HG02852 (cell line): ENCODE measurements around the gene TMEM125.

ENCODE experiments used
- ATAC-seq: cut with Tn5 transposase; IDR thresholded peaks from one replicate; pipeline ENCODE4 v1.9.1; 2021; ENCODE audit warnings: mild to moderate bottlenecking, moderate library complexity; ENCODE audit not compliant: unreplicated experiment

The TMEM125 gene

DNA sequence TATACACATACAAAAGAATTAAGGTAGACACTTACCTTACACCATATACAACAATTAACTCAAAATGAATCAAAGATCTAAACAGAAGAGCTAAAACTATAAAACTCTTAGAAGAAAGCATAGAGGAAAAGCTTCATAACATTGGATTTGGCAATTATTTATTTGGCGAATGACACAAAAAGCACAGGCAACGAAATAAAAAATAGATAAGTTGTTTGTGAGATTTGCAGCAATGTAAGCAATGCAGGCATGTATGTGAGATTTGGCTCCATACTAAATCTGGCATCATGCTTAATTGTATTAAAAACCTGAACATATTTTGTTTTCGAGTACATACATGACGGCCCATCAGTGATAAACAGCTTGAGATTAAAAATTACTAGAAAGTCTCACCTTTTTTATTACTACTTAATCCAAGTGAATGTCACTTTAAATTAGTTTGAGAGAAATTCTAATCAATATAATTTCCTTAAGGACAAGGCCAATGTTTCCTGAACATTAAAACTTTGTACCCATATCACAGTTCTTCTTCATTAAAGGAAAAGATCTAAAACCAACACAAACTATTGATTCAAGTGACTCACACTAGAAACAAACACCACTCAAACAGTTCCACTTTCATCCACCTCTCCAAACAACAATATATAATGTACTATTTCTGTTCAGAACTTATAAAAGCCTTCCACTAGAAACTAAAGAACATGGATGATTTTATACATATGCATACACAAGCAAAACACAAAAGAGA, 23.1 kb upstream of the TMEM125 start:
- no peak for ATAC-seq

DNA sequence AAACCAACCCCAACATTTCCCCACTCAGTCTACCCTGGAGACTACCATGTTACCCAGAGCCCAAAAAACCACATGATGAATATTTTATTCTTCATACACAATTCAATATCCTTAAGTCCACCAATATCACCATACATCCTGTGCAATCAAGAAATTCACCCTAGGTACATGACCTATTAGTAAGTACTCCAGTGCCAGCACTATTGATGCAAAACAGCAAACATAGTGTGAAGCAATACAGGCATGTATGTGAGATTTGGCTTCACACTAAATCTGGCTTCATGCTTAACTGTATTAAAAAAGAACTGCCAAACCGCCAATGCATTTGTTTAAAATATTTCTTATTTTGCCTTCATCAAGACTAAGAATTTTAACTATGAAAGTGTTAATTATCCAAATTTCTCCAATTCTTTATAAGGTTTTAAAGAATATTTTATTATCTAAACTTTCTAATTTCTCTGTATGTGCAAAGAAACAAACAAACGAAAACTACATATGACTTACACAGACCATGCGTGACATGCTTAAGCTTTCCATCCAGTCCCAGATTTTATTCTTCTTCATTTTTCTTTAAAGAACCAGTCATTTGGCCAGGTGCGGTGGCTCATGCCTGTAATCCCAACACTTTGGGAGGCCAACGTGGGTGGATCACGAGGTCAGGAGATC, 22.4 kb upstream of the TMEM125 start:
- no peak for ATAC-seq

DNA sequence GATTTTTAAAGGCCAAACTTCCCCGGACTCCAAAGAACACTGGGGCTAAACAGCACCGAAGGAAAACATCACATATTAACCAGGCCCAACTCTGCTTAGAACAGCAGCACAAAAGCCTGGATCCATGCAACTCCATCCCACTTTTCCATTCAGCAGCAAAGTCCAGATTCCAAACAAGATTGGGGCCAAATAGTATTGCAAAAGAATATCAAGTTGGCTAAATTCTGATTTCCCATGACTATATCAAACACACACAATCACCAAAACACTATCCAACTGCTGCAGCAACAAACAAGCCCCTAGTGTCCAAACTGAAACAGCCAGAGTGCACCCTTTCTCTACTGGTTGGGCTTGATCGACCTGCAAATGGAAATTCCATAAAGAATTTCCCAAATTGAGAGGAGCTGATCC, 19.4 kb upstream of the TMEM125 start:
- ATAC-seq, result no peak

DNA sequence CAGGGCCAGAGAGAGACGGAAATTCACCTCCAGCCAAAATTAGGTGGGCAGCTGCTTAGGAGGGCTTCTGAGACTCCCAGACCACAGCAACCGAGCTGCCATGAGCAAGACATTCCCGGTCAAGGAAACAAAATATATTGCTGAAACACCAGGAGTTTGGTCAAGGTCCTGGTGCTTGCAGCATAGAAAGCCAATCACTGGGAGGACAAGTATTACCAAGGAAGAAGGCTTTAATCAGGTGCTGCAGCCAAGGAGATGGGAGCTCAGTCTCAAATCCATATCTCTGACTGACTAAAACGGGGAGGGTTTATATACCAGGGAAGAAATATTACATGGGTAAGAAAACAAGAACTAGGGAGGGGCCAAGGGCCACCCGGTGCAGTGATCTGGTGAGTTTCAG, 18.8 kb upstream of the TMEM125 start:
- ATAC-seq, result no peak

DNA sequence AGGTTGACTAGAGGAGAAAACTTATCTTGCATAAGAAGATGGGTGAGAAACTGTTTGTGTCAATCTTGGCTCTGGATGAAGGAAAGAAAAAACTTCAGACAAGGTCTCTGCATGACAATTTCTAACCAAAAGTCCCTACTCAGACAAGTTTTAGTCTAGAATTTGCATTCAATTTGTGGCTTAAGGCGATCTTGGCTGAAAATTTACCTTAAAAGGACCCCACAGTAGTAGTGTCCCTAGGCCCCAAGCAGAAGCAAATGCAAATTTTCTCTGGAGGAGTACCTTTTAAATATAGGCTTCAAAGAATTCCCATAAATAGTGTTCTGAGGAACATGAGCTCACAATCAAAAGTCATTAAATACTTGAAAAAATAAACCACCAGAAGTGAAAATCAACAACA, 17.6 kb upstream of the TMEM125 start:
- no peak for ATAC-seq

DNA sequence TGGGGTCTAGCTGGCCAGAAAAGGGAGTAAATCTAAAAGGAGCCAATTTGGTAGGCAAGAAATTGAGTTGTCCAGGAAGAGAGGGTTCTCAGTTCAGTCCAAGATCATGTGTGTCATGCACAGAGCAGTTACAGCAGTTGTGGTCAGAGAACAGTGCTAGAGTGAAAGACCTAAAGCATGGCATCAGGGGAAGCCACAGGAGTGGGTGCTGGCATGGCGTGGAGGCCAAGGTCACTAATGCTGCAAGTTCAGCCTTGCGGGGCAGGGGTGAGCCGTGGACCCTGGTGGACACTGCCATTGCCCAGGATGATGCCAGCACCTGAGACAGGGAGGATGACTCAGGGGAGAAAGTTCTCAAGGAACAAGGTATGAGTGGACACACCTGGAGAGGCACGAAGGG, 16.6 kb upstream of the TMEM125 start:
- ATAC-seq, result no peak

DNA sequence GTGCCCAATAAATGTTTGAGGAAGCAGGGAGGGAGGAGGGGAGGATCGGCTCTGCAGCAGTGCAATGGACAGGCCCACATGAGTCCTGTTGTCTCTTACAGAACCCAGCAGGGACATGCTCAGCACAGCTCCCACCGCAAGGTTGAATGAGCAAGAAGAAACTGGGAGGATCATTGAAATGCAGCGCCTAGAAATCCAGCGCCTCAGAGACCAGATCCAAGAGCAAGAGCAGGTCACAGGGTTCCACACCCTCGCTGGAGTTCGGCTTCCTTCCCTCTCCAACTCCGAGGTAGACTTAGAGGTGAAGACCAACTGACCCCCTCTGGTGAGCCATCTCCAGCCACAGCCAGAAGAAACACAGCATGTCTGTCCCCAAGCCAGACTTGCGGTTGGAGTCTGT, 15.9 kb upstream of the TMEM125 start:
- ATAC-seq, result no peak

DNA sequence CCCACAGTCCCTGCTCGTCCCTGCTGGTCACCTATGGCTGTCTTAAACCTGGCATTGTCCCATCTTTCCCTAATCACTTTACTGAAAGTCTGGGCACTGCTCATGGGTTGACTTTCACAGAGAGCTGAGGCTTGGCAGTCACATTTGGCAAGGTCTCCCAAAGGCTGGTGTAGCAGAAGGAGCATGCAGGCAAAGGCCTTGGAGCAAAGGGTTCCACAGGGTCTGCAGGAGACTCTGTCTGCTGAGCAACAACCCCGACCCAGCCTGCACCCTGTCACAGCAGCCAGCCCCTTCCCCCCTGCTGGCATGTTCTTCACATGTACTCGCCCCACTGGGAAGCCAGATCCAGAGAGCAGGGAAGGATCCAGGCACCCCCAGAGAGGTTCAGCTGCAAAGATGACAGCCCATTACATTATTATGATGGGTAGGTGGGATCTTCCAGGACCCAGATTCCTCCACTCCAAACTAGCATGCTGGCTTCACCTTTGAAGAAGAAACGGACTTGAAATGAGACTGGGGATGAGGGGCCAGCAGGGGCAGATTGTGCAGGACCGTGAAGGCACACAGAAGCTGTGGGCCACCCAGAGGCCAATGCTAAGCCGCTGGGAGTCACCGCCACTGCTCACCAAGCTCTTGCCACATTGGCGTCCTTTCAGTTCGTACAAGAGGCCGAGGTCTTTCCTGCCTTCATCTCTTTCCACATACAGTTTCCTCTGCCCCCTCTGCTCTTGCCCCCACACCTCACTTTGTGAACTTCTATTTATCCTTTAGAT, 14.2 kb upstream of the TMEM125 start:
- ATAC-seq, result no peak

DNA sequence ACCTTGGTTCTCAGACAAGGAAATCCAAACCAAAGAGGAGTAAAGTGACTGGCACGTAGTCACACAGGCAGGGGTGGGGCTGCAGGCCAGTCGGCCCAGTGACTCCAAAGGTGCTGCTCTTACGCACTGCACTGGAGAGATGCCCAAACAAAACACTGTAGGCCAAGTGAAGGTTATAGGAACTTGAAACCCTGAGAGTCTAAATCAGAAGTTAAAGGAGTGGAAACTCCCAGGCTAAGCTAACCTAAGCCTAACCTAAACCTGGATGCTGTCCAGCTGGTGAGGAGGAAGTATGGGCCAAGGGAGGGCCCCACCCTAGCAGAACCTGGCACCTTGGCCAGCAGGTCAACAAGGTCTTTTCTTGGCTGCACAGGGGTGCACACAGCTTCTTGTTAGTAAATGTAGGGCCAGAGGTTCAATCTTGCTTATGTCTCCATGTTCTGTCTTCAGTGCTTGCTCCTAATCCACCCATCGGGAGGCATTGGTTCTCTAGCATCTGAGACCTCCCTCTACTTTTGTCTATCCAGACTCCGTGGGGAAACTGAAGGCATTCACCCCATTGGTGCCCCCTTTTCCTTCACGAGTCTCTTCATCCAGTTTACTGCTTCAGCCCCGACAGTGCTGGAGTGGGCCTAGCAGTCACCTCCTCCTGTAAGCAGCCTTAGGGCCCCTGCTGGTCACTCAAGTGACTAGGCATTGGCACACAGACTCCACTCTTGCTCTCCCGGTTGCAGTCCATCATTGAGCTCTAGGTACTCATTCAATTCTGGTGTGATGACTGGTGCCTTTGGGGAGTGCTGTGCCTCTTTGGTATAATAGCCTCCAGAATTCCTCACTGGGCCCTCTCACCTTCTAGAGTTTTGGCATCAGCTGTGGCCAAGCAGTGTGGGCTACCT, 12.9 kb upstream of the TMEM125 start:
- ATAC-seq, result no peak

DNA sequence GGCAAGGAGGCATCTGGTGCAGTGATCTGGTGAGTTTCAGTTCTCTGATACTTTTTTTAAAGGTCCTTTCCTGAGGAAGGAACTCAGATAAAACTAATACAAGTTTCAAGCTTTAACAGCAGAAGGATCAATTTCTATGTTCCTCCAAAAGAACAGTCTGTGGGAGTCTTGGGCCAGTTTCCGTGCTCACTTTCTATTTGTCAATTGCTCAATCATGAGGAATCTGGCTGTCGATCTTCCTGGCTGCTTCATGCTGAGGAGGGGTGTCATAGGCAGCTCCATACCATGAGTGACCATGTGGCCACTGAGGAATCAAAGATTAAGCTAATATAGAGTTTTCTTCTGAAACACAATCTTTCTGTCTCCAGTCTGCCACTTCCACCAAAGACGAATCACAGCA, 11.4 kb upstream of the TMEM125 start:
- ATAC-seq, result no peak

DNA sequence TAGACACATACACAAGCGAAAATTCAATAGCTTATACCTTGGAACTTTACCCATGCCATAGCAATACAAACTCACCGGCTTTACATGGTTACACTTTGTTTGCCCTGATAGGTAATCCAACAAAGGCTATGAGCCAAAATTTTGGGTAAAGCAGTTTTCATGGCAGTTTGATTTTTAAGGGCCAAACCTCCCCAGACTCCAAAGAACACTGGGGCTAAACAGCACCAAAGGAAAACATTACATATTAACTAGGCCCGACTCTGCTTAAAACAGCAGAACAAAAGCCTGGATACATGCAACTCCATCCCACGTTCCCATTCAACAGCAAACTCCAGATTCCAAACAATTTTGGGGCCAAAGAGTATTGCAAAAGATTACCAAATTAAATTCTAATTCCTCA, 4.4 kb upstream of the TMEM125 start:
- ATAC-seq, result no peak

DNA sequence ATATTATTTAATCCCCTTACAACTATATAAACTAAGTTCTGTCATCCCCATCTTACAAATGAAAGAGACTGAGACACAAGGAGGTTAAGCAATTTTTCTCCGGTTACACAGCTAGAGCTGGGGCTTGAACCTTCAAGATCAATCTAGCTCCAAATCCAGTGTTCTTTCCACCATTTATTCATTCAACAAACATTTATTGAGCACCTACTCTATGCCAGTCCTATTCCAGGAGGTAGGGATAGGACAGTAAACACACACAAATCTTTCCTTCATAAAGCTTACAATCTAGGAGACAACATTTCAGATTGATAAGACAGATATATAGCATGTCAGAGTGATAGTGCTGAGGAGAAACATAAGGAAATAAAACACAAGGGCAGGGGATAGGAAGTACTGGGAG, 2.9 kb upstream of the TMEM125 start:
- ATAC-seq, result no peak

DNA sequence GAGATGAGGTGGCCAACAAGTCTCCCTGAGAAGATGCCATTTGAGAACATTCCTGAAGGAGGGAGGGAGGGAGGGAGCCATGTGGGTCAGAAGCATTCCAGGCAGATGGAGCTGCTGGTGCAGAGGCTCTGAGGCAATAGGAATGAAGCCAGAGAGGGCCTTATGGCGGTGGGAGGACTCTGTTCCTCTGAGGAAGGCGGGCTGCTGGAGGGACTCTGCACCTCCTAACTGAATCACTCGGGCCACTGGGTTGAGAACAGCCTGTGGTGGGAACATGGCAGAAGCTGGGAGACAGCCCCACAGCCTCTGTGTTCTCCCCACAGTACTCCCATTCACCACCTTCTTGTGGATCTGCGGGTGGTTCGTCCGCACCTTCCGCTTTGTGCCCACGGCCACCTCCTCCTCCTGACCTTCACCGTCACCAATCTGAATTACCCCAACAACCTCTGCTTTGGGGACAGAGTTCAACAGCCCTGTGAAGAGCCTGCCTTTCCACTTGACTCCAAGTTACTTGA, 2.4 kb upstream of the TMEM125 start:
- ATAC-seq, result no peak

DNA sequence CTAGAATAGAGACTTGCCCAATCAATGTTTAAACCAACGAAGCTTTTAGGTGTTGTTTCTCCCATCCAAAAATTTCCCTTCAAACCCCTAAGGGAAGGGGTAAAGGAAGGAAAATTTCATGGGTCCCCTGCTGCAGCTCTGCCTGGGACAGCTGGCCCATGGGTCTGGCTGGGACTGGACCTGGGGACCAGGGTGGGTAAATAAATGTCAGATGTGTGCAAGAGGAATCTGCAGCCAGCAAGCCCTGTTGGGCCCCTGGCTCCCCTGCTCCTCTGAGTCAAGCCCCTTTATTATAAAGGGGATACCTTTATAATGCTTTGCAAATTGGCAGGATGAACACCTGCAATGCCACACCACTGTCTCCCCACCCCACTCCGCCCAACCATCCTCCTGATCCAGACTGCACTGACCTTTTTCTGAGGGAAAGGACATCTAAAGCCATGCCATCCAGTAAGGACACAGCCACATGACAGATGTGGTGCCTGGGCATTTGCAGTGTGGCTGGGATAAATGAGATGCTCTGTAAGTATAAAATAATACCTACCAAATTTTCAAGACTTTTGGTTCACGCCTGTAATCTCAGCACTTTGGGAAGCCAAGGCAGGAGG, 1.9 kb upstream of the TMEM125 start:
- no peak for ATAC-seq

DNA sequence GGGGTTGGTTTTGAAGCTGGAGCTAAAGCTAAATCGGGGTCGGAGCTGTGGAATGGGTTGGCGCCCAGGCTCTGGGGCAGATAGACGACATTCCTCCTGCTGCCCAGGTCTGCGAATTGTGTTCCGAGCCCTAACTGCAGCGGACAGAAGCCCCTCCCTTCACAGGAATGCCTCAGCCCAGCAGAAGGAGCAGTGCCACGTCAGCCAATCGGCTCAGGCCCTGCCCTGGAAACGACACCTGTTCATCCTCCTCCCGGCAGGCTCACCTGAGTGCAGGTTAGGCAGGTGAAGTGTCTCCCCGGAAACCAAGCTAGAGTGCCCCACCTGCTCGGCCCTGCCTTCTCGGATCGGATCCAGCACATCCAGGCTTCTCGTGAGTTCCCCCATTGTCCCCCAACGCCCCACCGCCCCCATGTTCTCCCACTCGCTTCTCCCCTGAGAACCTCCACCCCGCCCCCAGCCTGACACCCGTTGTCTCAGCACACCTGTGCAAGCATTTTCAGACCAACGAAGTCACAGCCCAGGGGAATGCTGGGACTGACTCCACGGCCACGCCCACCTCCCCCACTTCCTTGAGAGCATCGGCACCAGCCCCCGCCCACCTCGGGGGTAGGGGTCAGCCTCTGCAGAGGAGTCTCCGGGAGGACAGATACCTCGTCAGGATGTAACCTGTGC, 775 bp downstream of the TMEM125 start:
- ATAC-seq, result no peak

DNA sequence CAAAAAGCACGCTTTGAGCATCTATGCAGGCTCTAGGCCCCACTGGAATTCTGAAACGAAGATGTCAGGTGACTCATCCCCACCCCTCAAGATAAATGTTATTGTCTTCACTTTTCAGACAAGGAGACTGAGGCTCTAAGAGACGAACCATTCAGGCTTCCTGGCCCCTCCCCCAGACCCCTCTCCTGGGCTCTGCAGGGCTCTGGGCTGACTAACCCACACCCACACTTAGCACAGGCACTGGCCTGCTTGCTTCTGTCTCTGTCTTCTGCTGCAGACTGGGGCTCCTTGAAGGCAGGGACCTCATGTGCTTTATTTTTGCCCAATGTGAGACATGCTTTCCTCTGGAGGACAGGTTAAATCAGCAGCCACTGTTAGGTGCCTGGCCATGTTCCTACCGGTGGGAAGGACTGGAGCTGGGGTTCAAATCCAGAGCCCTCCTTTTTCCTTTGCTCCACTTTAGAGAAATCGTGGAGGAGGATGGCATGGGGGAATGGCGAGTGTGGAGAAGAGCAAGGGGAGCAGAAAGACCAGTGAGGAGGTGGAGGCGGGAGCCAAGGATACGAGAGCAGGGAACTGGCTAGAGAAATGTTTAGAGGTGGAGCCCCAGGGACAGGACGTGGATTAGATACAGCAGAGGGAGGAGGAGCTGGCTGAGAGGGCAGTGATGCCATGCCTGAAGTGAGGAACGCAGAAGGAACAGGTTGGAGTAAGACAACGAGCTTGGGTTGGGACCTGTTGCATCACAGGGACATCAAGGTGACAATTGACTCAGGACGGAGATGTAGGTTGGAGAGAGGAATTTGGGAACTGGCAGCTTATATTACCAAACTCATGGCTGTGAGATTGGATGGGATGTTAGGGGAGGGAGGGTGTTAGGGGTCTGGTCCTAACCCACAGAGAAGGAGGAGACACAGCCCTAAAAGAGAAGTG, 1.7 kb downstream of the TMEM125 start:
- ATAC-seq, result no peak

DNA sequence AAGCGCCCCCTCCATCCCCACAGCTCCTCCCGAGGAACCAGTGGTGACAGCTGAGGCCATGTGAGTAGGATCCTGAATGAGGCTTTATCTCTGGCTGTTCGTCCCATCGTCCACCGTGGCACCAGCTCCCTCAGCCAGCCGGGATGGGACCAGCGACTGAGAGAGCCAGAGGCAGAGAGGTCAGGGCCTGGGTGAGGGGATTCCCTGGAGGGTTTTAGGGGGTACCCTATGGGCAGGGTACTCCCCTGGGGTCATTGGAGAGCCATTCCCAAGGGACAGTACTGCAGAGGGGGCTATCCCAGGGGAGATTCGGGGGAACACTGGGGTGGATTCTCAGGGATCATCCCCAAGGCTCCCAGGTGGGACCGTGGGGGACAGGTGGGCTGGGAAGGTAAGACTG, 2.4 kb downstream of the TMEM125 start:
- ATAC-seq, result no peak
